GM21723 (cell line): Measurements from ENCODE around the gene FAM83E.
"Not testable (repeated sequence)": the region's sequence is repeated elsewhere in the genome, so short reads cannot be mapped to it uniquely, and the experiment has no call there.

Experiments used
- ATAC-seq: cut with Tn5 transposase; IDR thresholded peaks from one replicate; pipeline ENCODE4 v1.9.1; 2021; ENCODE audit warnings: mild to moderate bottlenecking, moderate library complexity; ENCODE audit not compliant: unreplicated experiment

Gene FAM83E

DNA sequence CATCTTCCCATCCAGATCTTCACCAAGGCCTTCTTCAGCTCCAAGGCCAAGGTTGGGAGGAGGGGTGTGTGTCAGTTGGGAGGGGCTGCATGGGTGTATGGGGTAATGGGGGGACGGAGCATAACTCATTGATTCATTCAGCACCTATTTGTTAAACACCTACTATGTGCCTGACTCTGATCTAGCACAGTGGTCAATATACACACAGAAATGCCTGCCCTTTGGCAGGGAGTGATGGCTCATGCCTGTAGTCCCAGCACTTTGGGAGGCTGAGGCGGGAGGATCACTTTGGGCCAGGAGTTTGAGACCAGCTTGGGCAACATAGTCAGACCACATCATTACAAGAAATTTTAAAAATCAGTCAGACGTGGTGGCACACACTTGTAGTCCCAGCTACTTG, 27.5 kb downstream of the FAM83E start:
- ATAC-seq, result no peak

DNA sequence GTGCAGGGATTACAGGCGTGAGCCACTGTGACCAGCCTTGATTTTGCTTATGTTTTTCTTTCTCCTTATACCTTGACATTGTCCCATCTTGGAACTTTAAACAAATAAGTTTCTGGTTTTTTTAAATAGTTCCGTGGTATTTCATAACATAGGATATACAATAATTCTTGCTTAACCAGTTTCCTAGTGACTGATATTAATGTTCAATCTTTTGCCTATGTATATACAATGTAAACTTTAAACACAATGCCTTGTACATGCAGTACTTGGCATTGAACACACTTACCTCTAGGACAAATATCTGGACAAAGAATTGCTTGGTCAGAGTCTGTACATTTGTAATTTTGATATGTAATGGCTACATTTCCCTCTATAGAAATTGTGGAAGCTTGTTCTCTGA, 32.7 kb downstream of the FAM83E start:
- ATAC-seq, result no peak

DNA sequence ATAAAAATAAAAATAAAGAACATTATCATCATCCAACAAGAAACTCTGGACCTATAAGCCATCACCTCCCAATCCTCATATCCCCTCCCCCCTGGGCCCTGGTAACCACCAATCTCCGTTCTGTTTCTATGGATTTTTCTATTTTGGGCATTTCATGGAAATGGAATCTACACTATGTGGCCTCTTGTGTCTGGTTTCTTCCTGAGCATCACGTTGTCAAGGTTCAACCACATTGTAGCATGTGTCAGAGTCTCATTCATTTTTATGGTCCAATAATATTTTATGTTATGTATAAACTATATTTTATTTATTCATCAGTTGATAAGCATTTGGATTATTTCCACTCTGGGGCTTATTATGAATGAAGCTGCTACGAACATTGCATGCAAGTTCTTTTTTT, 36.0 kb downstream of the FAM83E start:
- ATAC-seq, result no peak

DNA sequence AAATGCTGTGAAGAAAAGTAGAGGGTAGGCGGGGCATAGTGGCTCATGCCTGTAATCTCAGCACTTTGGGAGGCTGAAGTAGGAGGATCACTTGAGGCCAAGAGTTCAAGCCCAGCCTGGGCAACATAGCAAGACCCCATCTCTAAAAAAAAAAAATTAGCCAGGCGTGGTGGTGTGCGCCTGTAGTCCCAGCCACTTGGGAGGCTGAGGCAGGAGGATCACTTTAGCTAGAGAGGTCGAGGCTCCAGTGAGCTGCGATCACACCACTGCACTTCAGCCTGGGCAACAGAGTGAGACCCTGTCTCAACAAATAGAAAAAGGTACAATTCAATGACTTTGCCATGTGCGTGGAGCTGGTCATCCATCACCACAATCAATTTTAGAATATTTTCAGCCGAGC, 37.0 kb downstream of the FAM83E start:
- not testable (repeated sequence) for ATAC-seq

DNA sequence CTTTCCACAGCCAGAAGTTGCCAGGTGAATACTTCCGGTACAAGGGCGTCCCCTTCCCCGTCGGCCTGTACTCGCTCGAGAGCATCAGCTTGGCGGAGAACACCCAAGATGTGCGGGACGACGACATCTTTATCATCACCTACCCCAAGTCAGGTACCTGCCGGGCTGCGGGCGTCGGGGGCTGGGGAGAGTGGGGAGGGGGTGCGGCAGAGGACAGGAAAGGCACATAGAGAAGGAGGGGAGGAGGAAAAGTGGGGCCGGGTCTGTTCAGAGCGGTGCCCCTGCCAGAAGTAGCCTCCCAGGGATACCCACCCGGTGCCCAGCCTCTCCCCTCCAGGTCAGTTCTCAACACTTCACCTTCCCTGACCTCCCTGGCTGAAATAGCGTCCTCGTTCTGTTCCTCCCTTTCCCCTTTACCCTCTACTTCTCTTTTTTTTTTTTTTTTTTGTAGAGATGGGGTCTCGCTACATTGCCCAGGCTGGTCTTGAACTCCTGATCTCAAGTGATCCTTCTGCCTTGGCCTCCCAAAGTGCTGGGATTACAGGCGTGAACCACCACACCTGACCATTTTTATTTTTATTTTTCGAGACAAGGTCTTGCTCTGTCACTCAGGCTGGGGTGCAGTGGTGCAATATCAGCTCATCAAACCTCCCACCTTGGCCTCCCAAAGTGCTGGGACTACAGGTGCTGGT, 38.8 kb downstream of the FAM83E start:
- ATAC-seq, result no peak

DNA sequence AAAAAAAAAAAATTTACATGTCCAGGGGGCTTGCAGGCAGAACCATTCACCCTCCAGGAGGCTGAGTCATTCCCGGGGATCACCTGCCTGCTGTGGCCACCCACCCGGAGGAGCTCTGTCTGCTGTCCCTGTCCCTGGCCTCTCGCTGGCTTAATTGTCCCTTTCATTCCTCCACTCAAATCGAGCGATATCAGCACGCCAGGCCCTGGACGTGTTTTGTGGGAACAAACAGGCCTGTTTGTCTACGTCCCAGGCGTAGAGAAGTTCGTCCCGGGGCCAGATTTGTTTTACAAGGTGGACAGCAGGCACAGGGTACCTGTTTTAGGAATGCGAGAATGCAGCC, 41.7 kb downstream of the FAM83E start:
- no peak for ATAC-seq

DNA sequence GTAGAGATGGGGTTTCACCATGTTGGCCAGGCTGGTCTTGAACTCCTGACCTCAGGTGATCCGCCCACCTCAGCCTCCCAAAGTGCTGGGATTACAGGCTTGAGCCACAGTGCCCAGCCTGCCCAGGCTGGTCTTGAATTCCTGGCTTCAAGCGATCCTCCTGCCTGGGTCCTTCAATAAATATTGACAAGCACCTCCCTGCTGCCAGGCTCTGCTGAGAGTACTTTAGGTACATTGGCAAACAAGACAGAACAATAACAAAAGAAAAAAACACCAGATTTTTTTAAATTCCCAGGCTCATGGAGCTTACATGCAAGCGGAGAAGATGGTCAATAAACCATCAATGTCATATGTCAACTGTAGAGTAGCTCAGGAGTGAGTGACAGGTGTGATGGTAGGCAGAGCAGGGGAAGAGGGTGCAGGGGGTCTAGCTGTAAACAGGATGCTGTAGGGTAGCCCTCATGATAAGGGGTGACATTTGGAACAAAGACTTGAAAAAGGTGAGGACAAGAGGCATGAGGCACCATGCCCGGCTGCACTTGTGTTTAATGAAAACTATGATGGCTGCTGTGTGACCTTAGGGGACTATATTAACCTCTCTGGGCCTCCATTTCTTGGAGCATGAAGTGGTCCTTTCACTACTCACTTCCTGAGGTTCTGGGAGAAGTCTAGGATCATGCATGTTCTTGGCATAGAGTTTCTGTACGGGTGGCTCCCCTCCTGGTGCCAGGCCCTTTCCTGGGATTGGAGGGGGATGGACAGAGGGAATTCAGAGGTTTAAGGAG, 43.3 kb downstream of the FAM83E start:
- ATAC-seq, result no peak

DNA sequence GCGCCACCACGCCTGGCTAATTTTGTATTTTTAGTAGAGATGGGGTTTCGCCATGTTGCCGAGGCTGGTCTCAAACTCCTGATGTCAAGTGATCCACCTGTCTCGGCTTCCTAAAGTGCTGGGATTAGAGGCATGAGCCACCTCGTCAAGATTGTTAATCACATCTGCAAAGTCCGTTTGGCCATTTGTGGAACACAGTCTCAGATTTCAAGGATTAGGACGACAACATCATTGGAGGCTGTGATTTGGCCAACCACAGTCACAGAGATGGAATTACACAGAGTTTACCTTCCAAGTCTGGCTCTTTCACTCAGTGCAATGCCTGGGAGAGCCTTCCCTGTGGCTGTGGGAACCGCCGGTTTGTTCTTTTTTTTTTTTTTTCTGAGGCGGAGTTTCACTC, 45.1 kb downstream of the FAM83E start:
- no peak for ATAC-seq

DNA sequence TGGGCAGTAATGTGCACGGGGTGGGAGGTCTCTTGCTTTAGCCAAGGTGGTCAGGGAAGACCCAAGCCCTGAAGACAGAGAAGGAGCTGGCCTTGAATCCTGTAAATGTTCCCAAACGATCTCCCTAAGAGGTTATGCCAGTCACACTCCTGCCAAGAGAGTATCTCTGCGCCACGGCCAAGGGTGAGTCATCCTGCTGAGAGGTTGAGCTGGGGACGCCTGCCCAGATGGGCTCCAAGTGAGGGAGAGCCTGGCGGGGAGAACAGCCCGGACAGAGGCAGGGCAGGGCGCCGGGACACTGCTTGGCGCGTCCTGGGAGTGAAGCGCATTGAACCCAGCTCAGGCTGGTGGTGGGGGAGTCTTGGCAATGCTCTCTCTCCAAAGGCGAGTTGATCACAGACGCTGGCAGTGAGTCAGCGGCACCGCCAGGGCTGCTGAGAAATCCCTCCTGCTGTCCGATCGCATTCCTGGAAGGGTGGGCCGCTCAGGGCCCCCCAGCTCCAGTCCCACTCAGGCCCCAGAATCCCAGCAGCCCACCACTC, 46.5 kb downstream of the FAM83E start:
- ATAC-seq, result no peak

DNA sequence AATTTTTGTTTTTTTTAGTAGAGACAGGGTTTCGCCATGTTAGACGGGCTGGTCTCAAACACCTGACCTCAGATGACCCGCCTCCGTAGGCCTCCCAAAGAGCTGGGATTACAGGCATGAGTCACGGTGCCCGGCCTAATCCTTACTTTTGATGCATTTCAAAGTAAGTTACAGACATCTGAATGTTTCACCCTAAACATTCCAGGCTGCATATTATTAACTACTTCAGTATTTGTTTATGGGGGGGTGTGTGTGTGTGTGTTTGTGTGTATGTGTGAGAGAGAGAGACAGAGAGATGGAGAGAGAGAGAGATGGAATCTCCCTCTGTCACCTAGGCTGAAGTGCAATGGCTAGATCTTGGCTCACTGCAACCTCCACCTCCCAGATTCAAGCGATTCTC, 49.8 kb downstream of the FAM83E start:
- ATAC-seq, result no peak
